Hepatocyte (in vitro differentiated cells): ENCODE measurements around the gene XAGE1A. TPM values are rescaled to one million over a fixed set of nuclear protein-coding genes. Genes with fewer than 3 reads are reported as not detected.
"Not testable (repeated sequence)": the region's sequence is repeated elsewhere in the genome, so short reads cannot be mapped to it uniquely, and the experiment has no call there.

ENCODE experiments used
- DNase-seq: peaks from one replicate; pipeline ENCODE4 v3.0.0-alpha.2; 2016; ENCODE audit warnings: low spot score
- H2AFZ ChIP-seq: fragments of 200-600 bp; sonication (generic); 2 replicates; pipeline ENCODE4 v1.6.0; 2016; ENCODE audit warnings: antibody characterized with exemption, mild to moderate bottlenecking
- H3K27ac ChIP-seq: fragments of 200-600 bp; sonication (generic); 2 replicates; pipeline ENCODE4 v1.5.1; 2016; ENCODE audit warnings: mild to moderate bottlenecking
- H3K27me3 ChIP-seq: fragments of 200-600 bp; sonication (generic); 2 replicates; pipeline ENCODE4 v1.6.1; 2016
- H3K36me3 ChIP-seq: fragments of 200-600 bp; sonication (generic); replicated peaks from 2 replicates; pipeline ENCODE4 v1.5.1; 2016; ENCODE audit warnings: low read depth; ENCODE audit not compliant: insufficient read depth
- H3K4me1 ChIP-seq: fragments of 200-600 bp; sonication (generic); 2 replicates; pipeline ENCODE4 v1.5.1; 2016; ENCODE audit warnings: mild to moderate bottlenecking, moderate library complexity; ENCODE audit not compliant: insufficient read depth
- H3K4me2 ChIP-seq: fragments of 200-600 bp; sonication (generic); 2 replicates; pipeline ENCODE4 v1.6.0; 2016
- H3K4me3 ChIP-seq: fragments of 200-600 bp; sonication (generic); 2 replicates; pipeline ENCODE4 v1.5.1; 2016; ENCODE audit warnings: mild to moderate bottlenecking
- H3K79me2 ChIP-seq: fragments of 200-600 bp; sonication (generic); 2 replicates; pipeline ENCODE4 v1.6.0; 2017; ENCODE audit warnings: mild to moderate bottlenecking
- H3K9me2 ChIP-seq: fragments of 200-600 bp; sonication (generic); replicated peaks from 2 replicates; pipeline ENCODE4 v1.6.0; 2017; ENCODE audit warnings: mild to moderate bottlenecking; ENCODE audit not compliant: insufficient read depth
- H3K9me3 ChIP-seq: fragments of 200-600 bp; sonication (generic); 2 replicates; pipeline ENCODE4 v1.5.1; 2016; ENCODE audit warnings: low read depth, mild to moderate bottlenecking
- H4K20me1 ChIP-seq: fragments of 200-600 bp; sonication (generic); 2 replicates; pipeline ENCODE4 v1.6.0; 2016; ENCODE audit warnings: mild to moderate bottlenecking; ENCODE audit not compliant: insufficient read depth, poor library complexity, severe bottlenecking
- EZH2 ChIP-seq: fragments of 200-600 bp; sonication (generic); IDR thresholded peaks from 2 replicates; pipeline ENCODE4 v1.6.1; 2016; ENCODE audit warnings: antibody characterized with exemption, mild to moderate bottlenecking, borderline replicate concordance
- EZH2phosphoT487 ChIP-seq: fragments of 200-600 bp; sonication (generic); IDR thresholded peaks from one replicate; pipeline ENCODE4 v1.6.1; 2018; ENCODE audit warnings: antibody characterized with exemption, mild to moderate bottlenecking, low read depth, moderate library complexity; ENCODE audit not compliant: unreplicated experiment, severe bottlenecking
- WGBS: methylation state at CpG from one replicate; pipeline ENCODE4 v1.1.6; 2016; ENCODE audit warnings: low lambda C conversion rate; ENCODE audit errors: missing lambda C conversion rate; 5-methylcytosine and 5-hydroxymethylcytosine counted together
- polyA plus RNA-seq: library from polyadenylated mRNA; unstranded; fragments of >200 nt; fragmentation: Nextera tagmentation; extraction: Ambion mirVana; gene quantifications from 2 replicates; pipeline ENCODE4 v1.2.1, GENCODE V29; 2016
- total RNA-seq: library from RNA; depleted of rRNA; stranded (reverse); fragments of >200 nt; gene quantifications from 2 replicates; pipeline ENCODE4 v1.2.3, GENCODE V29; 2014
- TF ChIP-seq, protein P1 (sequence below): fragments of 200-600 bp; sonication (generic); IDR thresholded peaks from 2 replicates; pipeline ENCODE4 v1.5.1; 2016; ENCODE audit warnings: antibody characterized with exemption, mild to moderate bottlenecking; ENCODE audit not compliant: poor library complexity

Gene XAGE1A
- total and polyA plus RNA-seq, 2 experiments from 2014 or later: not detected

DNA sequence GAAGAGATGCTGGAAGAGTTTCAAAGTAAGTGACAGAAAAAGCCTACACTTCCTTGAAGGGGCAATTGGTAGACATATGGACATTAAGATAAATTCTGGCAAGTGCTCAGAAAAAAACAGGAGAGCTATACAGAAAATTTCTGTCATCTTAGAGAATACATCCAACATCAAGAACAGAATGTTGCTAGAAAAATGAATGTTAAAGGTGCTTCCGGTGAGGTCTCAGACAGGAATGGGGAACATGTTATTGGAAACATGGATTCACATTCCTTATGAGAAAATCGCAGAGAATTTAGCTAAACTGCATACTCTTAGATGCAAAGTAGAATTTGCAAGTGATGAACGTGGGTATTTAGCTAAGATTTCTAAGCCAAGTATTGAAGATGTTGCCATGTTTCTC lies 11.7 kb downstream of the XAGE1A start:
- H2AFZ ChIP-seq: no peak overlapping the region
- no peak overlapping the region for H3K27ac ChIP-seq
- TF ChIP-seq EZH2: no peak
- no peak for TF ChIP-seq EZH2phosphoT487
- TF ChIP-seq, protein P1, sequence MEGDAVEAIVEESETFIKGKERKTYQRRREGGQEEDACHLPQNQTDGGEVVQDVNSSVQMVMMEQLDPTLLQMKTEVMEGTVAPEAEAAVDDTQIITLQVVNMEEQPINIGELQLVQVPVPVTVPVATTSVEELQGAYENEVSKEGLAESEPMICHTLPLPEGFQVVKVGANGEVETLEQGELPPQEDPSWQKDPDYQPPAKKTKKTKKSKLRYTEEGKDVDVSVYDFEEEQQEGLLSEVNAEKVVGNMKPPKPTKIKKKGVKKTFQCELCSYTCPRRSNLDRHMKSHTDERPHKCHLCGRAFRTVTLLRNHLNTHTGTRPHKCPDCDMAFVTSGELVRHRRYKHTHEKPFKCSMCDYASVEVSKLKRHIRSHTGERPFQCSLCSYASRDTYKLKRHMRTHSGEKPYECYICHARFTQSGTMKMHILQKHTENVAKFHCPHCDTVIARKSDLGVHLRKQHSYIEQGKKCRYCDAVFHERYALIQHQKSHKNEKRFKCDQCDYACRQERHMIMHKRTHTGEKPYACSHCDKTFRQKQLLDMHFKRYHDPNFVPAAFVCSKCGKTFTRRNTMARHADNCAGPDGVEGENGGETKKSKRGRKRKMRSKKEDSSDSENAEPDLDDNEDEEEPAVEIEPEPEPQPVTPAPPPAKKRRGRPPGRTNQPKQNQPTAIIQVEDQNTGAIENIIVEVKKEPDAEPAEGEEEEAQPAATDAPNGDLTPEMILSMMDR: no peak
- no peaks in the 10 kb centered on the region for H3K9me2 ChIP-seq
- H3K9me3 ChIP-seq: no peaks in the 10 kb centered on the region
- no peaks in the 10 kb centered on the region for H3K27me3 ChIP-seq
- H3K79me2 ChIP-seq: no peaks in the 10 kb centered on the region
- no peak overlapping the region for H3K4me3 ChIP-seq
- 75% methylated on average over 3 of the region's 3 CpGs for WGBS
- no peaks in the 10 kb centered on the region for H4K20me1 ChIP-seq
- DNase-seq: no peak
- no peaks in the 10 kb centered on the region for H3K4me1 ChIP-seq
- H3K36me3 ChIP-seq: no peaks in the 10 kb centered on the region
- no peak overlapping the region for H3K4me2 ChIP-seq

DNA sequence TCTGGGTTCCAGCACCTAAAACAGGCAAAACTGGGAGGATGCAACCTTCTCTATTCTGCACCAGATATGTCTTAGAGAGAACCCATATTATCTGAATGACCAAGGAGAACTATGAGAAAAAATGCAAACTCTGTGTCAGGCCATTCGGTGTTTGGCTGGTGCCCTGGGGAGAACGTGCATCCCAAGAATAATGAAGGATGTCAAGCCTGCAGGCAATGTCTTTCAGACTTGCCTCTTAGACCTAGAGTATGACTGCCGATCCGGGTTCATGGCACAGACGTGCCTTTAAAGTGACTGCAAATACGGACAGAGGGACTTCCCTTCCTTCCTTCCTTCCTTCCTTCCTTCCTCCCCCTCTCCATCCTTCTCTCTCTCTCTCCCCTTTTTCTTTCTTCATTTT lies 14.3 kb downstream of the XAGE1A start:
- Histone ChIP-seq H3K9me2 (no peaks in the 10 kb centered on the region), H3K4me3 (no peak overlapping the region), H3K9me3 (no peaks in the 10 kb centered on the region), H3K4me1 (no peaks in the 10 kb centered on the region), H3K4me2 (no peak overlapping the region), H3K79me2 (no peaks in the 10 kb centered on the region), H3K27me3 (no peaks in the 10 kb centered on the region), H3K27ac (no peak overlapping the region), H2AFZ (no peak overlapping the region), H4K20me1 (no peaks in the 10 kb centered on the region), H3K36me3 (no peaks in the 10 kb centered on the region)
- 92% methylated on average over 6 of the region's 6 CpGs for WGBS
- DNase-seq: no peak
- TF ChIP-seq EZH2phosphoT487 (no peak), EZH2 (no peak)
- TF ChIP-seq, protein P1: no peak

DNA sequence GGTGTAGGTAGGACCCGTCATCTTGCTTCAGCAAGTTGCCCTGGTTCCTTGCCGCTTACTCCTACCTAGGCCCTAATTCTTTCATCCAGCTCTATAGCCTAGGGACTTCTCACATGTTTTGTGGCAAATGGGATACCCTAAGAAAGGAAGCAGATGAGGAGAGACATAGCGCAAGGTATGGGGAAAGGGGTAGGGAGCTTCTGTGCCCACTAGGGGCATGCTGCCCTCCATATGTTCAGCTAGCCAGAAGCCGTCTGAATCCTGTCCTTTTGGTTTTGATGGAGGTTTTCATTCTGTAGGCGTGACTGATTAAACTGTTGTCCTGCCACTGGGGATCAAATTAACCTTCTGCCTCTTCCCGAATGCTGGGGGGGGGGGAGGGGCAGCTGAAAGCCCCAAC lies 15.5 kb downstream of the XAGE1A start:
- not testable (repeated sequence) for H3K27ac ChIP-seq, H3K4me3 ChIP-seq, H3K36me3 ChIP-seq, H4K20me1 ChIP-seq, H3K4me1 ChIP-seq, H2AFZ ChIP-seq, H3K4me2 ChIP-seq, H3K79me2 ChIP-seq, DNase-seq, H3K9me3 ChIP-seq, H3K9me2 ChIP-seq, H3K27me3 ChIP-seq
- whole genome bisulfite sequencing: no CpG with 5 or more reads among the region's 6 CpGs

DNA sequence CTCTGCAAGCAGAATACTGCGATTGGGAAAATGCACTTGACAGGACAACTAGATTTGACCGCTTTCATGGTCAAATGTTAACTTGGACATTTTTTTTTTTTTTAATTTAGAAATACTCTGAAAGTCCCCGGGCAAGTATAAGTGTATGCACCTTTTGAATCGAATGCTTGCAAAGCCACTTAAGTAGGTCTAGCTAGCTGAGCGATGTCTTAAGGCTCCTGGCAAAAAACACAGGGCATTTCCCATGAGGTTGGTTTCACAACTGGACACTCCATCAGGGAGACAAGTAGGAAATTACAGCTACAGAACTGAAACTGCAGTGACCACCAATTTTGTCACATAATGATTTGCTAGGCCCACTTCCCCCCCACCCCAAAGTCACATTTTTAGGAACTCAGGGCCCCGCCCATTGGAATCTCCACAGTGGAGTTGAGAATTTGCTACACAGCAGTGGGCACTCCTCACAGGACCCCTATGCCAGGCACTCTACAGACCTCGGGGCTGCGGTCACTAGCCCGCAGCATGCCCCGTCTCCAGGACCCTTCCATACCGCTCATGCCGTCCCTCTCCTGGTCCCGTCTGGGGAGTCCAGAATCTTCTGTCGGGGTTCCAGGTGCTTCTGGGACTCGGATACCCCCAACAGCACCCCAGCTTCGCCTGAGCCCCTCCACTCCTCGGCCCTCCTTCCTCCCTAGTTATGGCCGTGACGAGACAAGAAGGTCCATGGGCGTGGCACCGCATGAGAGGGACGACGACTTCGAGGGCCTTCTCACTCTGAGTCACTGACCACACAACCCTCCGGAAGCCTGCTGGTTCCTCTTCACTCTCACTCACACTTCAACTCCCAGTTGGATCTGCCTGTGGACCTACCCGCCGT lies 20.7 kb downstream of the XAGE1A start:
- not testable (repeated sequence) for H3K79me2 ChIP-seq, H3K36me3 ChIP-seq, H3K27me3 ChIP-seq, H3K27ac ChIP-seq, H2AFZ ChIP-seq, DNase-seq, H3K4me1 ChIP-seq, H3K9me3 ChIP-seq, H3K9me2 ChIP-seq, H3K4me2 ChIP-seq, H3K4me3 ChIP-seq, H4K20me1 ChIP-seq
- WGBS: no CpG with 5 or more reads among the region's 27 CpGs

DNA sequence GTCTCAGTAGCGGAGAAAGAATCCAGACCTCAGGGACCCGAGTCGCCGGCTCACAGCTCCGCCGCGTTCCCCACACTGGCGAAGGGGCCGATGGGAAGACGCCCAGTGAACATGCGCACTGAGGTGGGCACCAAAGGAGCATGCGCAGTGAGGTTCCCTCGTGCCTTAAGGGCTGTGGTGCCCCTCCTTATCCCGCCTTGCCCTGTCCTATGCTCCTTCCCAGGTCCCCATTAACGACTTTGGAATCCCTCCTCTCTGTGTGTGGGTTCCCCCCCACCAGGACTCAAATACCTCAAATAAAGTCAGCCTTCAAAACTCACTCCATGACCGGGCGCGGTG lies 21.3 kb downstream of the XAGE1A start, which contains the start of gene XAGE1B:
Gene XAGE1B, minus strand, starts transcription at position 77 of the 339 bp plus-strand sequence. CDS start 1,536 bp downstream, outside the sequence.
- not testable (repeated sequence) for H3K9me3 ChIP-seq, H3K36me3 ChIP-seq, H3K79me2 ChIP-seq, H3K27ac ChIP-seq, H2AFZ ChIP-seq, H3K27me3 ChIP-seq, DNase-seq, H4K20me1 ChIP-seq, H3K9me2 ChIP-seq, H3K4me1 ChIP-seq, H3K4me2 ChIP-seq, H3K4me3 ChIP-seq
- WGBS: no CpG with 5 or more reads among the region's 18 CpGs

DNA sequence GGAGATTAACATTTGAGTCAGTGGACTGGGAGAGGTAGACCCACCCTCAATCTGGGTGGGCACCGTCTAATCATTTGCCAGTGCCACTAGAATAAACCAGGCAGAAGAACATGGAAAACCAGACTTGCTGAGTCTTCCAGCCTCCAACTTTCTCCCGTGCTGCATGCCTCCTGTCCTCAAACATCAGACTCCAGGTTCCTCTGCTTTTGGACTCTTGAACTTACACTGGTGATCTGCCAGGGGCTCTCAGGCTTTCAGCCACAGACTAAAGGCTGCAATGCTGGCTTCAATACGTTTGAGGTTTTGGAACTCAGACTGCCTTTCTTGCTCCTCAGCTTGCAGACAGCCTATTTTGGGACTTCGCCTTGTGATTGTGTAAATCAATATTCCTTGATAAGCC lies 45.4 kb downstream of the XAGE1A start:
- H2AFZ ChIP-seq, H3K36me3 ChIP-seq, H3K4me1 ChIP-seq, H3K9me2 ChIP-seq, H3K9me3 ChIP-seq, H4K20me1 ChIP-seq, H3K27ac ChIP-seq, DNase-seq, H3K79me2 ChIP-seq, H3K27me3 ChIP-seq, H3K4me2 ChIP-seq, H3K4me3 ChIP-seq: not testable (repeated sequence)
- WGBS: 65% methylated on average over 4 of the region's 4 CpGs
